GM19240 (cell line): ENCODE measurements around the gene EXOSC2.

Source experiments
- DNase-seq: peaks from one replicate; pipeline ENCODE4 v3.0.0; 2011; ENCODE audit warnings: low spot score; ENCODE audit not compliant: insufficient read length

EXOSC2 gene

GRCh38 chr9:130696139-130696650 lies 2.6 kb downstream of the EXOSC2 start:
- no peak for DNase-seq

- DNase-seq: no peak
These were observed 3.4 kb downstream of the EXOSC2 start for GRCh38 chr9:130696996-130697395.

- DNase-seq: no peak
These were observed 4.9 kb downstream of the EXOSC2 start for GRCh38 chr9:130698514-130698913.

GRCh38 chr9:130699047-130699446 lies 5.5 kb downstream of the EXOSC2 start:
- DNase-seq: no peak

- no peak for DNase-seq
These were observed 7.8 kb downstream of the EXOSC2 start for GRCh38 chr9:130701059-130702022.

GRCh38 chr9:130703501-130703900 lies 9.9 kb downstream of the EXOSC2 start:
- no peak for DNase-seq

GRCh38 chr9:130707225-130707976 lies 13.8 kb downstream of the EXOSC2 start:
- DNase-seq: no peak

GRCh38 chr9:130710822-130711352 lies 17.3 kb downstream of the EXOSC2 start:
- DNase-seq: no peak

- DNase-seq: no peak
These were observed 17.9 kb downstream of the EXOSC2 start for GRCh38 chr9:130711469-130711868.

GRCh38 chr9:130712564-130713285 lies 19.1 kb downstream of the EXOSC2 start:
- DNase-seq: peak; percentile 94

GRCh38 chr9:130713286-130713960 lies 19.8 kb downstream of the EXOSC2 start:
- DNase-seq: no peak

- no peak for DNase-seq
These were observed 21.1 kb downstream of the EXOSC2 start for GRCh38 chr9:130714586-130715110.

- DNase-seq: no peak
These were observed 21.7 kb downstream of the EXOSC2 start for GRCh38 chr9:130715270-130715669.

GRCh38 chr9:130718562-130718961 lies 25.0 kb downstream of the EXOSC2 start:
- DNase-seq: no peak

- no peak for DNase-seq
These were observed 27.2 kb downstream of the EXOSC2 start for GRCh38 chr9:130720762-130721161.

GRCh38 chr9:130728721-130729120 lies 35.1 kb downstream of the EXOSC2 start:
- DNase-seq: no peak

GRCh38 chr9:130729145-130729544 lies 35.6 kb downstream of the EXOSC2 start:
- no peak for DNase-seq

- DNase-seq: no peak
These were observed 37.8 kb downstream of the EXOSC2 start for GRCh38 chr9:130731355-130731754.

GRCh38 chr9:130732136-130732535 lies 38.6 kb downstream of the EXOSC2 start:
- no peak for DNase-seq

- no peak for DNase-seq
These were observed 39.2 kb downstream of the EXOSC2 start for GRCh38 chr9:130732793-130733221.
